HFF-Myc (cell line): ENCODE data around the gene ST6GAL1.

Experiments
- DNase-seq: peaks from one replicate; pipeline ENCODE4 v3.0.0-alpha.2; 2011; ENCODE audit warnings: low read depth; ENCODE audit errors: extremely low read depth
- H3K4me3 ChIP-seq: replicated peaks from 2 replicates; pipeline ENCODE4 v1.5.1; 2011; ENCODE audit warnings: low read depth, mild to moderate bottlenecking, control low read depth, low read length
- TF ChIP-seq, protein P1 (sequence below): IDR thresholded peaks from 2 replicates; pipeline ENCODE4 v1.5.1; 2012; ENCODE audit warnings: mild to moderate bottlenecking, low read depth, low read length, control low read depth; ENCODE audit errors: missing control alignments

Gene ST6GAL1

DNA sequence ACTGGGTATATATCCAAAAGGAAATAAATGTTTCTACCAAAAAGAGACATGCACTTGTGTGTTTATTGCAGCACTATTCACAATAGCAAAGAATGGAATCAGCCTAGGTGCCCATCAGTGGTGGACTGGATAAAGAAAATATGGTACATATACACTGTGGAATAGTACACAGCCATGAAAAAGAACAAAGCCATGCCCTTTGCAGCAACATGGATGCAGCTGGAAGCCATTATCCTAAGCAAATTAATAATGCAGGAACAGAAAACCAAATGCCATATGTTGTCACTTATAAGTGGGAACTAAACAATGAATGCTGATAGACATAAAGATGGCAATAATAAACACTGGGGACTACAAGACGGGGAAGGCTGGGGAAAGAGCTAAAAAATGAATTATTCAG lies 106.1 kb downstream of the ST6GAL1 start:
- no peak overlapping the region for H3K4me3 ChIP-seq
- TF ChIP-seq, protein P1, sequence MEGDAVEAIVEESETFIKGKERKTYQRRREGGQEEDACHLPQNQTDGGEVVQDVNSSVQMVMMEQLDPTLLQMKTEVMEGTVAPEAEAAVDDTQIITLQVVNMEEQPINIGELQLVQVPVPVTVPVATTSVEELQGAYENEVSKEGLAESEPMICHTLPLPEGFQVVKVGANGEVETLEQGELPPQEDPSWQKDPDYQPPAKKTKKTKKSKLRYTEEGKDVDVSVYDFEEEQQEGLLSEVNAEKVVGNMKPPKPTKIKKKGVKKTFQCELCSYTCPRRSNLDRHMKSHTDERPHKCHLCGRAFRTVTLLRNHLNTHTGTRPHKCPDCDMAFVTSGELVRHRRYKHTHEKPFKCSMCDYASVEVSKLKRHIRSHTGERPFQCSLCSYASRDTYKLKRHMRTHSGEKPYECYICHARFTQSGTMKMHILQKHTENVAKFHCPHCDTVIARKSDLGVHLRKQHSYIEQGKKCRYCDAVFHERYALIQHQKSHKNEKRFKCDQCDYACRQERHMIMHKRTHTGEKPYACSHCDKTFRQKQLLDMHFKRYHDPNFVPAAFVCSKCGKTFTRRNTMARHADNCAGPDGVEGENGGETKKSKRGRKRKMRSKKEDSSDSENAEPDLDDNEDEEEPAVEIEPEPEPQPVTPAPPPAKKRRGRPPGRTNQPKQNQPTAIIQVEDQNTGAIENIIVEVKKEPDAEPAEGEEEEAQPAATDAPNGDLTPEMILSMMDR: no peak
- DNase-seq: no peak

GRCh38 chr3:187039100-187039722 lies 108.9 kb downstream of the ST6GAL1 start:
- DNase-seq: no peak
- TF ChIP-seq, protein P1: no peak
- H3K4me3 ChIP-seq: no peak overlapping the region

DNA sequence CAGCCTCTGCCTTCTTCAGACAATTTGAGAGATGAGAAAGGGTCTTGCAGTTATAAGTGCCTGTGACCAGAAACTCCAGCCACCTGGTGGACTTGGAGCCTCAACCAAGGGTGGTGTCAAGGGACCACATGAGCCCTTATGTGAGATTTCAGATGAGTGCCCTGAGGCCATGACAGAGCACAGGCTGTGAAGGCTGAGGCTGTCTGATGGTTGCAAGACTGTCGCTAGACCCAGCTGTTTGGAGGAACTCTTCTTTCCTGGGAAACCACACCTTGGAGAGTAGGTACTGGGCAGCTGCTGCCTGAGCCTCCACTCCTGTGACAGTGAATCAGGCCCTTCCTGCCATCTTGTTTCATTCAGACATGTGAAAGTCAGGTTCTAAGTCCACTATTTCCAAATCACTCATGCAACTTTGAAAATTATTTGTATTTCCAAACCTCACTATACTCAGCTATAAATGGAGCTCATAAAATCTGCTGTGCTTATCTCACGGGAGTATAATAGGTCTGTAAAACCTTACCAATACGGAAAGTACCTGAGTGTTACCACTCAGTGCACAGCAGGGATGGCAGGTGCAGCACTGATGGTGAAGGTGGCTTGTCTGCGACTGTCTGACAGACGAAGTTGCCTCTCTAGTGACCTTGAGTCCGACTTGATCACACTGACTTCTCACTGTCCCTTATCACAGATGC lies 109.5 kb downstream of the ST6GAL1 start:
- no peak for DNase-seq
- H3K4me3 ChIP-seq: no peak overlapping the region
- TF ChIP-seq, protein P1: no peak

DNA sequence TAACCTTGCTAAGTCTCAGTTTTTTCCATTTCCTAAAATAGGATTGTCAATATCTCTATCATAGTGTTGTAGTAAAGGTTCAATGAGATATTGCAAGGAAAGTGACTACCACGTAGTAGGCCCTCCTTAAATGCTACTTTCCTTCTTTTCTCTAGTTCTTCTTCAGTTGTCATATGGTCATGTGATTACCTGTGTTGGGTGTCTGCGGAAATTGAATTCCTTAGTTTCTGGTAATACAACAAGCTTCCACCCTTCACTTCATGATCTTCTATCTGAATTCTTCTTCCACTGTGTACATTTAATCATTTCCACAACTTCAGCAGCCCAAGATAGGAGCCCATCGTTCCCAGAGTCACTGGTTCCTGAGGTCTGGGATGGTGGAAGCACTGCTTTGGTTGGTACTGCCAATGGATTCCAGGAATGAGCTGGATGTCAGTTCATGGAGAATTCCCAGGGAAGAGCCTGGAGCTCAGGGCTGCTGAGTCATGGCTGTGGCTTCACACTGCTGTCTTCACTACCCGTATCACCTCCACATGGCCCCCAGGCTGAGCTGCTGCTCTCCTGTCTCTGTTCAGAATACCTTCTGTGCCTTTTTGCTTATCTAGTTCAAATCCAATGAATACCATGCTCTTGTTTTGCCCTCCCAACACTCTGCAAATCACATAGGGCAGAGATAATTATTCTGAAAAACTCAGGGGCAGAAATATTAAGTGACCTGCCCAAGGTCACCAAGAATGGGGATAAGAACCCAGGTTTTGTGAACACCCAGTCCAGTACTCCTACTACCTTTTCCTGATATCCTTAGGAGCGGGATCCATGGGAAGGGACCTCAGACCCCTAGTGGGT lies 110.4 kb downstream of the ST6GAL1 start:
- TF ChIP-seq, protein P1: no peak
- peak; percentile 57 for DNase-seq
- H3K4me3 ChIP-seq: no peak overlapping the region

- DNase-seq: no peak
- H3K4me3 ChIP-seq: no peak overlapping the region
These were observed 111.3 kb downstream of the ST6GAL1 start for GRCh38 chr3:187041362-187042307.

GRCh38 chr3:187042346-187042745 lies 112.0 kb downstream of the ST6GAL1 start:
- DNase-seq: no peak
- no peak overlapping the region for H3K4me3 ChIP-seq
- TF ChIP-seq, protein P1: no peak

More at GRCh38 chr3:187041362-187042307, 111.3 kb downstream of the ST6GAL1 start:
- TF ChIP-seq, protein P1: no peak
